K562 (cell line): ENCODE measurements around the gene RRAS. TPM values are rescaled to one million over a fixed set of nuclear protein-coding genes. Genes with fewer than 3 reads are reported as not detected.
A peak's percentile ranks its signal among the peaks of the same experiment; 100 is the strongest.

ENCODE experiments used
- BRCA1 ChIP-seq, 2 experiments: fragments of 450-650 bp in 1 of 2; sonication (generic) in 1 of 2; formaldehyde crosslinking in 1 of 2; IDR thresholded peaks; 2 replicates each; pipeline versions ENCODE4 v1.5.0 to v1.6.1; 2017 to 2020; ENCODE audit warnings: mild to moderate bottlenecking in 1 of 2, missing genetic modification reagents in 1 of 2
- CBX2 ChIP-seq: fragments of 200-600 bp; sonication (generic); IDR thresholded peaks from one replicate; pipeline ENCODE4 v1.6.1; 2012; ENCODE audit warnings: mild to moderate bottlenecking, low read length, inconsistent platforms; ENCODE audit not compliant: insufficient read depth, poor library complexity, severe bottlenecking
- DIDO1 ChIP-seq: fragments of 450-650 bp; IDR thresholded peaks from 2 replicates; pipeline ENCODE4 v1.6.1; 2016; ENCODE audit warnings: low read depth, missing biosample characterization, missing genetic modification characterization
- FOXA1 ChIP-seq: fragments of 450-650 bp; IDR thresholded peaks from 2 replicates; pipeline ENCODE4 v1.6.1; 2016; ENCODE audit warnings: mild to moderate bottlenecking, borderline replicate concordance
- HDAC3 ChIP-seq: fragments of 450-650 bp; IDR thresholded peaks from 2 replicates; pipeline ENCODE4 v1.6.1; 2018; ENCODE audit warnings: borderline replicate concordance, mild to moderate bottlenecking, moderate library complexity; ENCODE audit not compliant: partially characterized antibody
- MTA1 ChIP-seq: fragments of 450-650 bp; IDR thresholded peaks from 2 replicates; pipeline ENCODE4 v1.6.1; 2017; ENCODE audit warnings: borderline replicate concordance
- NEUROD1 ChIP-seq: fragments of 150-350 bp; IDR thresholded peaks from 2 replicates; pipeline ENCODE4 v1.6.1; 2014; ENCODE audit warnings: borderline replicate concordance, low read length, low read depth; ENCODE audit not compliant: partially characterized antibody
- NR2C1 ChIP-seq, 2 experiments: fragments of 450-650 bp; IDR thresholded peaks; 2 replicates each; pipeline ENCODE4 v1.6.1; 2017; ENCODE audit warnings: mild to moderate bottlenecking in 2 of 2, antibody characterized with exemption in 1 of 2, inconsistent platforms in 1 of 2, missing compliant biosample characterization in 1 of 2, missing genetic modification characterization in 1 of 2
- OTX1 ChIP-seq: fragments of 450-650 bp; formaldehyde crosslinking; IDR thresholded peaks from 2 replicates; pipeline ENCODE4 v1.4.0; 2022; ENCODE audit warnings: mild to moderate bottlenecking
- PHF8 ChIP-seq: fragments of 200-600 bp; sonication (generic); IDR thresholded peaks from 2 replicates; pipeline ENCODE4 v1.6.1; 2012; ENCODE audit warnings: mixed run types, mild to moderate bottlenecking, inconsistent platforms, low read length, moderate library complexity, borderline replicate concordance
- POLR2A ChIP-seq: fragments of 450-650 bp; conservative IDR thresholded peaks from 2 replicates; pipeline ENCODE4 v1.6.1; 2016
- POLR2G ChIP-seq: fragments of 200-400 bp; formaldehyde crosslinking; IDR thresholded peaks from 2 replicates; pipeline ENCODE4 v1.6.1; 2017; ENCODE audit warnings: low read depth, mild to moderate bottlenecking, antibody characterized with exemption, low read length, moderate library complexity
- PYGO2 ChIP-seq: fragments of 450-650 bp; IDR thresholded peaks from 2 replicates; pipeline ENCODE4 v1.6.1; 2016; ENCODE audit warnings: mild to moderate bottlenecking, missing genetic modification characterization, moderate library complexity, missing compliant biosample characterization
- SIX5 ChIP-seq, 2 experiments: IDR thresholded peaks; 2 replicates each; pipeline ENCODE4 v1.6.1; 2011; ENCODE audit warnings: low read length in 2 of 2, borderline replicate concordance in 1 of 2, low read depth in 1 of 2, mild to moderate bottlenecking in 1 of 2, moderate library complexity in 1 of 2; ENCODE audit not compliant: insufficient read depth in 1 of 2
- SP2 ChIP-seq: IDR thresholded peaks from 2 replicates; pipeline ENCODE4 v1.6.1; 2011; ENCODE audit warnings: mild to moderate bottlenecking, low read depth, low read length, moderate library complexity; ENCODE audit not compliant: poor library complexity, severe bottlenecking; ENCODE audit errors: extremely low read depth
- SRSF1 ChIP-seq: fragments of 200-400 bp; formaldehyde crosslinking; IDR thresholded peaks from 2 replicates; pipeline ENCODE4 v1.6.1; 2017; ENCODE audit warnings: mild to moderate bottlenecking, low read depth, low read length, moderate library complexity
- TAF9B ChIP-seq: fragments of 450-650 bp; IDR thresholded peaks from 2 replicates; pipeline ENCODE4 v1.6.1; 2018; ENCODE audit warnings: mild to moderate bottlenecking; ENCODE audit not compliant: partially characterized antibody
- ZBED1 ChIP-seq: IDR thresholded peaks from 2 replicates; pipeline ENCODE4 v1.6.1; 2014
- ZNF121 ChIP-seq: sonication (generic); formaldehyde crosslinking; conservative IDR thresholded peaks from 2 replicates; pipeline ENCODE4 v1.8.0; 2022; ENCODE audit warnings: missing genetic modification reagents
- ZNF146 ChIP-seq: IDR thresholded peaks from one replicate; pipeline ENCODE4 v1.6.1; 2018; ENCODE audit warnings: missing compliant biosample characterization; ENCODE audit not compliant: unreplicated experiment
- ZNF395 ChIP-seq: fragments of 200-800 bp; sonication (Bioruptor generic); IDR thresholded peaks from 2 replicates; pipeline ENCODE4 v1.6.1; 2017; ENCODE audit warnings: missing genetic modification characterization, missing compliant biosample characterization
- ZSCAN32 ChIP-seq: fragments of 450-650 bp; formaldehyde crosslinking; IDR thresholded peaks from 2 replicates; pipeline ENCODE4 v1.4.0; 2020; ENCODE audit warnings: mild to moderate bottlenecking, moderate library complexity
- polyA plus RNA-seq, 8 experiments: library from polyadenylated mRNA; depleted of rRNA in 4 of 8; stranded (reverse) in 5 of 8; unstranded in 3 of 8; fragments of >200 nt; fragmentation: Nextera tagmentation in 2 of 8; fragmentation: Illumina TruSeq in 1 of 8; extraction: Ambion mirVana in 2 of 8; extraction: Trizol in 1 of 8; gene quantifications; 2 replicates each; pipeline versions ENCODE4 v1.2.1 to v1.2.3, GENCODE V29; 2011 to 2014; ENCODE audit warnings: inconsistent platforms in 1 of 8, missing spikeins in 1 of 8
- total RNA-seq, 7 experiments: library from RNA; depleted of rRNA in 6 of 7; stranded (reverse); fragments of >200 nt in 6 of 7; fragmentation: Illumina TruSeq in 2 of 7; extraction: Trizol in 2 of 7; gene quantifications; 2 replicates each; pipeline versions ENCODE4 v1.2.1 to v1.2.3, GENCODE V29; 2011 to 2021; ENCODE audit warnings: low replicate concordance in 1 of 7
- TF ChIP-seq, protein P1 (sequence below): sonication (generic); formaldehyde crosslinking; IDR thresholded peaks from 2 replicates; pipeline ENCODE4 v1.8.0; 2022; ENCODE audit warnings: mild to moderate bottlenecking, low read depth, missing genetic modification reagents
- TF ChIP-seq, protein P2 (sequence below), 2 experiments: fragments of 450-650 bp in 1 of 2; sonication (generic) in 1 of 2; formaldehyde crosslinking in 1 of 2; IDR thresholded peaks in 1 of 2; conservative IDR thresholded peaks in 1 of 2; 2 replicates each; pipeline versions ENCODE4 v1.6.1 to v1.8.1; 2016 to 2023; ENCODE audit warnings: mild to moderate bottlenecking in 2 of 2, moderate library complexity in 2 of 2, inconsistent platforms in 1 of 2, missing genetic modification reagents in 1 of 2

The RRAS gene
- total and polyA plus RNA-seq, 9 of the 15 experiments (the other 6 are each of a cell fraction or from before 2014, with no cell fraction given): 0.70 to 17.3 (median 8.2) TPM

GRCh38 chr19:49641688-49642491 is 1.9 kb upstream of the RRAS start, which contains the start of gene SCAF1 (continued):
- TF ChIP-seq ZSCAN32 (CRISPR knock-in tag) (no peak), FOXA1 (no peak), HDAC3 (no peak), CBX2 (no peak), SRSF1 (no peak), ZBED1 (peak; percentile 40; the same call in 1 of the 2 replicates), ZNF395 (CRISPR knock-in tag) (peak; percentile 72; the same call in 1 of the 2 replicates), SIX5 (IDR thresholded peaks at IDR 0.05; ENCODE audit: borderline replicate concordance in 1 of 2, insufficient read depth in 1 of 2, low read depth in 1 of 2, low read length in 2 of 2) (peak; percentile 94 to 97), SP2 (peak; percentile 17), DIDO1 (tag) (0 out of 2 replicates have a peak, but pooled peaks have one; percentile 28), BRCA1 (IDR thresholded peaks at IDR 0.05) (no peak), BRCA1 (CRISPR knock-in tag; IDR thresholded peaks at IDR 0.05) (no peak), MTA1 (peak; percentile 96), NEUROD1 (no peak), NR2C1 (IDR thresholded peaks at IDR 0.05) (peak; percentile 98), NR2C1 (tag; IDR thresholded peaks at IDR 0.05) (peak; percentile 99), TAF9B (peak; percentile 28), POLR2A (peak; percentile 92), PYGO2 (tag) (no peak), OTX1 (no peak), PHF8 (peak; percentile 75; the same call in 1 of the 2 replicates), POLR2G (peak; percentile 90), ZNF121 (CRISPR knock-in tag) (no peak), ZNF146 (CRISPR knock-in tag) (no peak)
- TF ChIP-seq, protein P1, sequence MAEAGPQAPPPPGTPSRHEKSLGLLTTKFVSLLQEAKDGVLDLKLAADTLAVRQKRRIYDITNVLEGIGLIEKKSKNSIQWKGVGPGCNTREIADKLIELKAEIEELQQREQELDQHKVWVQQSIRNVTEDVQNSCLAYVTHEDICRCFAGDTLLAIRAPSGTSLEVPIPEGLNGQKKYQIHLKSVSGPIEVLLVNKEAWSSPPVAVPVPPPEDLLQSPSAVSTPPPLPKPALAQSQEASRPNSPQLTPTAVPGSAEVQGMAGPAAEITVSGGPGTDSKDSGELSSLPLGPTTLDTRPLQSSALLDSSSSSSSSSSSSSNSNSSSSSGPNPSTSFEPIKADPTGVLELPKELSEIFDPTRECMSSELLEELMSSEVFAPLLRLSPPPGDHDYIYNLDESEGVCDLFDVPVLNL (CRISPR knock-in tag): peak; percentile 86
- TF ChIP-seq, protein P2, sequence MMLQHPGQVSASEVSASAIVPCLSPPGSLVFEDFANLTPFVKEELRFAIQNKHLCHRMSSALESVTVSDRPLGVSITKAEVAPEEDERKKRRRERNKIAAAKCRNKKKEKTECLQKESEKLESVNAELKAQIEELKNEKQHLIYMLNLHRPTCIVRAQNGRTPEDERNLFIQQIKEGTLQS (IDR thresholded peaks at IDR 0.05): peak; percentile 97
- TF ChIP-seq, protein P2 (CRISPR knock-in tag; conservative IDR thresholded peaks at IDR 0.05): peak; percentile 92
